Measurements from ENCODE around the gene INTS4. TPM values are rescaled to one million over a fixed set of nuclear protein-coding genes. Genes with fewer than 3 reads are reported as not detected.
"Not testable (repeated sequence)": the region's sequence is repeated elsewhere in the genome, so short reads cannot be mapped to it uniquely, and the experiment has no call there.

Gene INTS4, protein sequence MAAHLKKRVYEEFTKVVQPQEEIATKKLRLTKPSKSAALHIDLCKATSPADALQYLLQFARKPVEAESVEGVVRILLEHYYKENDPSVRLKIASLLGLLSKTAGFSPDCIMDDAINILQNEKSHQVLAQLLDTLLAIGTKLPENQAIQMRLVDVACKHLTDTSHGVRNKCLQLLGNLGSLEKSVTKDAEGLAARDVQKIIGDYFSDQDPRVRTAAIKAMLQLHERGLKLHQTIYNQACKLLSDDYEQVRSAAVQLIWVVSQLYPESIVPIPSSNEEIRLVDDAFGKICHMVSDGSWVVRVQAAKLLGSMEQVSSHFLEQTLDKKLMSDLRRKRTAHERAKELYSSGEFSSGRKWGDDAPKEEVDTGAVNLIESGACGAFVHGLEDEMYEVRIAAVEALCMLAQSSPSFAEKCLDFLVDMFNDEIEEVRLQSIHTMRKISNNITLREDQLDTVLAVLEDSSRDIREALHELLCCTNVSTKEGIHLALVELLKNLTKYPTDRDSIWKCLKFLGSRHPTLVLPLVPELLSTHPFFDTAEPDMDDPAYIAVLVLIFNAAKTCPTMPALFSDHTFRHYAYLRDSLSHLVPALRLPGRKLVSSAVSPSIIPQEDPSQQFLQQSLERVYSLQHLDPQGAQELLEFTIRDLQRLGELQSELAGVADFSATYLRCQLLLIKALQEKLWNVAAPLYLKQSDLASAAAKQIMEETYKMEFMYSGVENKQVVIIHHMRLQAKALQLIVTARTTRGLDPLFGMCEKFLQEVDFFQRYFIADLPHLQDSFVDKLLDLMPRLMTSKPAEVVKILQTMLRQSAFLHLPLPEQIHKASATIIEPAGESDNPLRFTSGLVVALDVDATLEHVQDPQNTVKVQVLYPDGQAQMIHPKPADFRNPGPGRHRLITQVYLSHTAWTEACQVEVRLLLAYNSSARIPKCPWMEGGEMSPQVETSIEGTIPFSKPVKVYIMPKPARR
- total RNA-seq: 14.5 TPM
- long read RNA-seq, transcript INTS4-209 (23 exons, 3,156 nt): major isoform, 9 of 14 reads
- long read RNA-seq, partial matches to known transcripts: 2 of 14 reads
- long read RNA-seq, other reads (novel, unspliced or antisense): 3 of 14 reads

DNA sequence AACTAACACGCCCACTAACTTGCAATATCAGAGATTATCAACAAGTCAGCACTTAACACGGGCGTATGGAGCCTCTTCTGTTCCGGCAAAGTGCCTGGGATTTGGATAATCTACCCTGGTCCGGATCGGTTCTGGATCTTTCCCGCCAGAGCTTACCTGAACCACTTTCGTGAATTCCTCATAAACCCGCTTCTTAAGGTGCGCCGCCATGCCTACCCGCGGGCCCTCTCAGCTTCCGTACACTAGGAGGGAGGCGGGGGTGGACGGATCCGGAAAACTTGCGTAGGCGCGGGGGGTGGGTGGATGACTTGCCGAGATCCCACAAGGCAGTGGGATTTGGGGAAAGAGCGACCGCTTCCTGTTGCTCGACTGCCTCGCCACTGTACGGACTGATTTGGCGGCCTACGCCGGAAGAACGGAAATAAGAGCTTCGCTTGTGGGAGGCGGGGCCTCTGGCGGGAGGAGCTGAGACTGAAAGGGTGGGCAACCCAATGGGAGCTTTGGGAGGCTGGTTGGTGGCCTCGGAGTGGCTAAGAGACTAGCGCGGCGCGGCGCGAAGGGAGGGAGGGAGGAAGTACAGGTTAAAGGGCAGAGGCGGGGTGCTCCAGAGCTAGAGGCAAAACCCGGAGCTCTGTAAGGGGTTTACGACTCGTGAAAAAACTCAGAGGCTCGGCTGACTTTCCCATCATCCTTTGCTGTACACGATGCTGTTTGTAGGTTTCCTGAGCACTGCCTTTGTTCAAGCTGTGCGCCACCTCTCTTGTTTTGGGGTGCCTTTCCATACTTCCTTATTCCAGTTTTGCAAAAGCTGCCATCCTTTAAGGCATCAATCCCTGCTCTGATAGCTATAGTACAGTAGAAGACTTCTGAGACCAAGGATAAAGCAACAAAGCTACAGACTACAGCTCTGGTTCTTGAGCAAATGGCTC is at the start of gene INTS4:
Gene INTS4, minus strand, starts transcription at position 235 of the 929 bp plus-strand sequence. Its CDS starts 25 bp downstream, at position 210.
- intact Hi-C loops (cut with micrococcal nuclease): loop anchor here (10.0 kb wide), 1 partner anchor 170 kb away; the partner anchor contains the start of genes AAMDC and RSF1
- DNase-seq: peak; percentile 99
- peak; percentile 99 for ATAC-seq

DNA sequence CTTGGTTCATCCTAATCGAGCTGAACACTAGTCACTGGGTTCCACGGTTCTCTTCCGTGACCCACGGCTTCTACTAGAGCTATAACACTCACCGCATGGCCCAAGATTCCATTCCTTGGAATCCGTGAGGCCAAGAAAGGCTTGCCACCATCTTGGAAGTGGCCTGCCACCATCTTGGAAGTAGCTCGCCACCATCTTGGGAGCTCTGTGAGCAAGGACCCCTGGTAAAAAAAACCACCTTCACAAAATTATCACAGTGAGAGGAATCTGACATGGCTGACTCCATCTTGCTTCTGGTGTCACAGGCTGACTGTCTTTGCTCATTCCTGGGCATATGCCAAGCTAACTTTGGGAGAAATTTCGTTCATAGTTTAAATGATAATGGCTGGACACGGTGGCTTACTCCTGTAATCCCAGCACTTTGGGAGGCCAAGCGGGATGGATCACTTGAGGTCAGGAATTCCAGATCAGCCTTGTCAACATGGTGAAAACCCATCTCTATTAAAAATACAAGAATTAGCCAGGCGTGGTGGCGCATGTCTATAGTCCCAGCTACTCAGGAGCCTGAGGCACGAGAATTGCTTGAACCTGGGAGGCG is 47.5 kb upstream of the INTS4 start:
- DNase-seq (no peak), ATAC-seq (no peak)
- intact Hi-C loops (cut with micrococcal nuclease): no loop called here

DNA sequence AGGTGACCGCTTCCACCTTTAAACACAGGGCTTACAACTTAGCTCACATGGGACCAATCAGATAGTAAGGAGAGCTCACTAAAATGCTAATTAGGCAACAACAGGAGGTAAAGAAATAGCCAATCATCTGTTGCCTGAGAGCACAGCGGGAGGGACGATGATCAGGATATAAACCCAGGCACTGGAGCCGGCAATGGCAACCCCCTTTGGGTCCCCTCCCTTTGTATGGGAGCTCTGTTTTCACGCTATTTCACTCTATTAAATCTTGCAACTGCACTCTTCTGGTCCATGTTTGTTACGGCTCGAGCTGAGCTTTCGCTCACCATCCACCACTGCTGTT is 46.9 kb upstream of the INTS4 start:
- ATAC-seq; intact Hi-C loops (cut with micrococcal nuclease); DNase-seq: not testable (repeated sequence)

DNA sequence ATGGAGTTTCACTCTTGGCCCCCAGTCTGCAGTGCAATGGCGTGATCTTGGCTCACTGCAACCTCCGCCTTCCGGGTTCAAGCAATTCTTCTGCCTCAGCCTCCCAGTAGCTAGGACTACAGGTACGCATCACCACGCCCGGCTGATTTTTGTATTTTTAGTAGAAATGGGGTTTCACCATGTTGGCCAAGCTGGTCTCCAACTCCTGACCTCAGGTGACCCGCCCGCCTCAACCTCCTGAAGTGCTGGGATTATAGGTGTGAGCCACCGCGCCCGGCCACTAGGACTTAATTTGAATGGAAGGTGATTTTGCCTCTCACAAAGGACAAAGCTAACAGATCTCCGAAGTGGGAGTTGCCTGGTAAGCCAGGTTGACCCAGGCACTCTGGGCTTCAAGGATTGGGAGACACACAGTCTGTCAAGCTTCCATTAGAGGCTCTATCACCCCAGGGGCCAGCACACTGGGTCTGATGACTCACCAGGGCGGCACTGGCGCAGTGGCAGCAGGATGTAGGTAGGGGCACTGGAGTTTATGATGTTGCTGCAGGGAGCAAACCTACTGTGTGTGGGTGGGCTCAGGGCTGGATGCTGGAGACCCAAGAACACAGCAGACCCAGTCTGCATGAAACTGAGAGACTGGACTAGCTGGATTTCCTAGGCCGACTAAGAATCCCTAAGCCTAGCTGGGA is 46.4 kb upstream of the INTS4 start:
- DNase-seq: no peak
- ATAC-seq: no peak
- intact Hi-C loops (cut with micrococcal nuclease): no loop called here

DNA sequence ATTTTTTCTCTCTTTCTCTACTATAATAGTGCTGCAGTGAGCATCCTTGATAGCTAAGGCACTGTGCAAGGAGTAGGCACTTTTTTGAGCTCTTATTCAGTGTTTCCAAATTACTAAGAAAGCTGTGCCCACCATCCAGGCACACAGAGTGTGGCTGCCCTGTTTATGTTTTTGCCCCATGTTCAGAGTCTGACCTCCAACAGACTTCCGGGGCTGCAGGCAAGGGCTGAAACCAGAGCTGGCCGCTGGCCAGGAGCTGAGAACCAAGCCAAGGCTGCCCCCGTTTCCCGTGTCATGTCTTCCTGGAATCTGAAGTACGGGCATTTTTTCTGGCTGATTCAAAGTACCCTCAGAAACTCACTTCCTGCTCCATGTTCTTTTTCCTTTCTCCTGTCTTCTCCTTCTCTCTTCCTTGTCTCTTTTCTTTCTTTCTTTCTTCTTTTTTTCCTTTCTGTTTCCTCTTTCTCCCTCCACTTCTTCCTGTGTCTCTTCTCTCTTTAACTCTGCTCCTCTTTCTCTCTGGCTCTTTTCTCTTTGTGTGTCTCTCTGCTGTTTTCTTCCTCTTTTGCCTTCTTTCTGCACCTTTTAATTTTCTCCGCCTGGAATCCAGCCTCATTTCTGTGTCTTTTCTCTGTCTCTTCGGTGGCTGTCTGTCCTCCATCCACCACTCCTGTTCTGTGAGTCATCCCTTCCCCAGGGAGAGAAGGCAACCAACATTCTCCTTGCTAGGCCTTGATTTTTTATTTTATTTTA is 45.6 kb upstream of the INTS4 start:
- intact Hi-C loops (cut with micrococcal nuclease): no loop called here
- DNase-seq (peak; percentile 79), ATAC-seq (peak; percentile 77)

DNA sequence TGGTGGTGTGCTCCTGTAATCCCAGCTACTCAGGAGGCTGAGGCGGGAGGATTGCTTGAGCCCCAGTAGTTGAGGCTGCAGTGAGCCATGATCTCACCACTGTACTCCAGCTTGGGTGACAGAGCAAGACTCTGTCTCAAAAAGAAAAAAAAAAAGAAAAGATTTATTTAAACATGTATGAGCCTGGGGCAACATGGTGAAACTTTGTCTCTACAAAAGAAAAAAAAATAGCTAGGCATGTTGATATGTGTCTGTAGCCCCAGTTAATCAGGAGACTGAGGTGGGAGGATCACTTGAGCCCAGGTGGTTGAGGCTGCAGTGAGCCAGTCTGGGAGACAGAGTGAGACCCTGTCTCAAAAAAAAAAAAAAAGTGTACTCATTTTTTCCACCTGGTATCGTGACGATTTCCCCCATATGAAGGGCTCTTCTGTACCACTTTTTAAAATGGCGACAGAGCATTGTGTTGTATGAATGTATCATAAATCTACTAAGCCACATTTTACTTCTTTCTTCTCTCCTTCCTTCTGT is 45.0 kb upstream of the INTS4 start:
- no peak for ATAC-seq
- intact Hi-C loops (cut with micrococcal nuclease): no loop called here
- DNase-seq: no peak

DNA sequence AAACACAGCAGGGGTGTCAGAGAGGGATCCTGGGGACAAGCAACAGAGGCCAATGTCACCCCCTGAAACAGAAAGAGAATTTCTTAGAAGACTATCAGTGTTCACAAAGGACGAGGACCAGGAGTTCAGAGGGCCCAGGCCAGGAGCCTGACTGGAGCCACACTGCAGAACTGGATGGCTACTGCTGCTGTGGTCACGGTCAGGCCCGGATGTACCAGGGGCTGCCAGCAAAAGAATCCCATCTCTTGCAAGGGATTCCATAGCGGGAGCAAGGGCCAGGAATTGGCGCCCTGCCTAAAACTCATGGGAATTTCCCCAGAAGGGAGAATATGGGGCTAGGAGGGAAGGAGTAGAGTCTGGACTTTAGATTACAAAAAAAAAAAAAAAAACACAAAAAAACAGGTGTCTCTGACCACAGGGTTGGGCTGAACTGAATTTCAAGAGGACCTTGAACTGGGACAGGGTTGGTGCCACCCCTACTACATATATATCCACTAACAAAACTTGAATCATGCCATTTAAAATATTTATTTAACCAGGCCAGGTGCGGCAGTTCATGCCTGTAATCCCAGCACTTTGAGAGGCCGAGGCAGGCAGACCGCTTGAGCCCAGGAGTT is 44.3 kb upstream of the INTS4 start:
- ATAC-seq: no peak
- no peak for DNase-seq
- intact Hi-C loops (cut with micrococcal nuclease): no loop called here

DNA sequence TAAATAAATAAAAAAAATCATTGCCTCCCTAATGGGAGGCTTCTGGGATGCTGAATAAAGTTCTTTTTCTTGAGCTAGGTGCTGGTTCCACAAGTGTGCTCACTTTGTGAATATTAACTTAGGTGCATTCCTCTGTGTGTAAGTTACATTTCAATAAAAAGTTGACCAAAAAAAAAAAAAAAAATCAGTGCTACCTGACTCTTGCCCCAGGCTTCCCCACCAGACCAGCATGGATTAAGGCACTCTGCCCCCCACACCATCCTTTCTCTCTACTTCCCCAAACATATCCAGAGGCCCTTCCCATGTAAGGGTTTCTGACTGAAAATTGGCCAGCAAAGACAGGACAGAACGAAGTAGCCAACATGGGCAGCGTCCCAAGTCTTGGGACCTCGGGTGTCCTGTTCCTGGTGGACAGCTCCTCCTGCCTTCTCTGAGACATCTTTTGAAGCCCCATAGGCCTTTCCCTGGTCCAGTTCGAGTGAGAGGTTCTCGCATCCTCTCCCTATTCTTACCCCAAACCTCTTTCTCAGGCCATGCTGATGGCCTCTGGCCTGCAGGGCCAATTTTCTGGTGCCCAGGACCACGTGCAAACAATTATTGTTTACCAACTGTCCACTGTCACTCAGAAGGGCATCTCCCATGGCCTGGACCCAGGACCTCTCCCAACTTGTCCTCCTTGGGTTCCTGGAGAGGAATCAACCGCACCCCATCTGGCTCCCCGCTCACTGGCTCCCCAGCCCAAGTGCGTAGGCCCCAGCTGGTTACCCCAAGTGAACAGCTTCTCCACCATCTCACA is 43.6 kb upstream of the INTS4 start:
- intact Hi-C loops (cut with micrococcal nuclease): no loop called here
- no peak for DNase-seq
- no peak for ATAC-seq

DNA sequence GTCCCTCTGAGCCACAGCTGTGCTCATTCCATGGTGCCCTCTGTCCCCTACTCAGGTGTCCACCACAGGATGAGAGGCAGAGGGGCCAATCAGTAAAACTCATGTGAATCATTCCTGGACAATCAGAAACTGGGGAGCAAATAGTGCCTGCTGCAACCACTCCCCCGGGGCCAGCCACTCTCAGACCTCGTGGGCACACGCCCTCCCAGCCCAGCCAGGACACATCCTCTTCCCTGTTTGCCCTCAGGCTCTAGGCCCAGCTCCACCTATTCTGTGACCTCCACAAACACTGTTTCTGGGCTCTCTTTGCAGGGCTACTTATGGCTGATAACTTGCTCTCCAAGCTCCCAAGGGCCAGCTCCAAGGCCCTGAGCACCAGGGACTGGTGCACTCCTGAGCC is 42.6 kb upstream of the INTS4 start:
- intact Hi-C loops (cut with micrococcal nuclease): no loop called here
- ATAC-seq (no peak), DNase-seq (no peak)

DNA sequence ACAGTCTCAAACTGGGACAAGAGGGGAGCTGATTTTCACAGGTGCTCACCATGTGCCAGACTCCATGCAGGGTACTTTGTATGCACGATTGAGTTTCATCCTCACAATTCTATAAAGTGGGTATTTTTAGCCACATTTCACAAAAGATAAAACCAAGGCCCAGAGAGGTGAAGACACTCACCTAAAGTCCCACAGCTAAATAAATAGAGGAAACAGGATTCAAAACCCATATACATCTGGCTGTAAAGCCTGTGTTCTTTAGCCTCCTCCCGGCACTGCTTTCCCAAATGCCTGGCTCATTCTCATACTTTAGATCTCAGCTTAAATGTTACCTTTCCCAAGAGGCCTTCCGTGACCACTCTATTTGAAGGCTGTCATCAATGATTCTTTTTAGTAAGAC is 41.8 kb upstream of the INTS4 start:
- intact Hi-C loops (cut with micrococcal nuclease): no loop called here
- ATAC-seq (no peak), DNase-seq (no peak)

DNA sequence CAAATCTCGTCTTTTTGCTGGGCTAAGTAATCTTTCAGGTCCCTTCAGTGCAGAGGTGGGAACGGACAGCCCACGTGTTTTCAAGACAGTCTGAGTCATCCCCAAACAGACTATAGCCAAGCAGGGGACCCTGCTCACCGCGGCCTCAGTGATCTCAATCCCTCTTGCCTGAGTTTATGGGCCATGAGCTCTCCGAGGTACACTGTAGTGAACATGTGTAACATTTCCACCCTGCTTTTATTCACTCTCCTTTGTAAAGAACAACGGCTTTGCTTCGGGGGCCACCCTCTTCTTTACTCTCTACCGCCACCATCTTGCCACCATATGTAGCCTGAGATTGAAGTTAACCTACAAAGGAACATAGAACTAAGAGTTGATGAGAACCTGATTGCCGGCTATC is 40.2 kb upstream of the INTS4 start:
- DNase-seq (no peak), ATAC-seq (no peak)
- intact Hi-C loops (cut with micrococcal nuclease): no loop called here

DNA sequence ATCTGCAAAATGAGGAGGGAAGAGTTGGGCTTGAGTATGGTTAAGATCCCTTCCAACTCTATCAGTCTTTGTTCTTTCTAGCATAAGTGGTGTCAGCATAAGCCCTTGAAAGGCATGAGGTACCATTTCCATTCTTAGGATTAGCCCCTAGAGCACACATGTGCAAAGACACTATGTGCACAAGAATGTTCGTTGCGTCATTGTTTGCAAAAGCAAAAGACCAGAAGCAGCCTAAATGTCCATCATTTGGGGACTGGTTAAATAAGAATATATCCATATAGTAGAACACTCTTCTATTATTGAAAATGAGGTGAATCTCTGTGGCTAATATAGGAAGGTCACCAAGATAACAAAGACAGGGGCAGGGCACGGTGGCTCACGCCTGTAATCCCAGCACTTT is 38.6 kb upstream of the INTS4 start:
- DNase-seq (no peak), ATAC-seq (no peak)
- intact Hi-C loops (cut with micrococcal nuclease): no loop called here

DNA sequence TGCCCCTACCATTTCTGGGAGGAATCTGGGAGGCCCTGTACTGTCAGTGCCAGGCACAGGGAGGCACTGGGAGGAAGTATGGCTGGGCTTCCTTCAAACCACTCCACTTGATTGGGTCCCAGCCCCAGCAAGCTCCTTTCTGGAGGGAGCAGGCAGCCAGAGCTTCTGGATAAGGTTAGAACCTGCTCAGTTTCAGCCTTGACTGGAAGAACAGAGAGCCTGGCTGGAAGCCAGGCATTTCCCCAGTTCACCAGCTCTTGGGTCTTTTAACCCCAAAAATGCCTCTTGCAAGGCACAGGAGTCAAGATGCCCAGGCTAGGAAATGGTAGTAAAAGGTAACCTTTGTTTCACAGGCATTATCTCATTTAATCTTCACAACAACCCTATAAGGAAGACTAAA is 37.6 kb upstream of the INTS4 start:
- DNase-seq (no peak), ATAC-seq (no peak)
- intact Hi-C loops (cut with micrococcal nuclease): no loop called here

DNA sequence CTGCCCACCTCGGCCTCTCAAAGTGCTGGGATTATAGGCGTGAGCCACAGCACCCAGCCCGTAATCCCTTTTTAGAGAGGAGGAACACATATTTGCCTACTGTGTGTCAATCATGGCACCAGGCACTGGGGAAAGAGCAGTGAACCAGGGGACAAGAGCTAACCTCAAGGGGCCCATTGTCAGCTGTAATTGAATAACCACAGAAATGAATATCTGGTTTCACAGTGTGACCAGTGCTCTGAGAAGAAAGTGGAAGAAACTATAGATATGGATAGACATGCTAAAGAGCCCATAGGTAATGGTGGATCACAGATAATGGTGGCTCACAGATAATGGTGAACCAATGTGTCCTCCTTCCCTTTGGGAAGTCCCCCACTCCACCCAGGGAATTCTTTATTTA is 37.2 kb upstream of the INTS4 start:
- ATAC-seq: no peak

DNA sequence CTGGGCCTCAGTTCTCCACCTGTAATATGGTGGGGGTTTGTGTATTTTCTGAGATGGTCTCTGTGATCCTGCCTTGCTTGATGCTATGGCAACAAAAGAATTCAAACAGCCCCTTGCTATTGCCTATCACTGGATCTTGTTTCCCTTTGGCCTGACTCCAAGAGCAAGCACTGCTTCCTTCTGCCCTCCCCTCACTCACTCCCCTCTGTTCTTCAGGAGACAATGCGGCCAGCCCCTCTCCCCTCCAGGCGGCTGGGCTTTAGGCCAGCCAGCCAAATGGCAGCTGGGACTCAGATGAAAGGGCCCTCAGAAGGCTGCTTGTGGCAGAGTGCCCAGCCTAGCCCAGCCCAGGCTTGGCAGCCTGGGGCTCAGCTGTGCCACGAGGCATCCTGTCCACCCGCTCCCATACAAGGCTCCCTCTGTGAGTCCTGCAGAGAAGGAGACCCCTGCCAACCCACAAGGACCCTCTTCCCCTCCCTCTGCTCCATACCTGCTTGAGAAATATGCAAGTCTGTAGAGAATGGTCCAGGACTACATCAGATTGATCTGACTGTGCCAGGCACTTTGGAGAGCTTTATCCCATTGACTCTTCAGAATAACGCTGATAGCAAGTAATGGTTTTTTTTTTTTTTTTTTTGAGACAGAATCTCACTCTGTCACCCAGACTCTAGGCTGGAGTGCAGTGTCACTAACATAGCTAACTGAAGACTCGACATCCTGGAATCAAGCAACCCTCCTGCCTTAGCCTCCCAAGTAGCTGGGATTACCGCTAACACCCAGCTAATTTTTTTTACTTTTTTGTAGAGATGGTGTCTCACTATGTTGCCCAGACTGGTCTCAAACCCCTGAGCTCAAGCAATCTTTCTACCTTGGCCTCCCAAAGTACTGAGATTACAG is 36.2 kb upstream of the INTS4 start:
- ATAC-seq (peak; percentile 98), DNase-seq (peak; percentile 81)
- intact Hi-C loops (cut with micrococcal nuclease): no loop called here

More for the DNA sequence above, 37.2 kb upstream of the INTS4 start:
- intact Hi-C loops (cut with micrococcal nuclease): no loop called here
- DNase-seq: no peak

All from left ventricle myocardium superior (tissue), 1 donor.